Prostate gland (tissue), 2 donors: ENCODE results near the gene GTPBP2.

Experiments used
- CTCF ChIP-seq, 4 experiments: fragments of 200-600 bp in 2 of 4; fragments of 450-650 bp in 2 of 4; sonication (generic) in 2 of 4; IDR thresholded peaks; 1 replicate in 3 of 4; 2 replicates in 1 of 4; pipeline ENCODE4 v1.5.1; 2016 to 2019; ENCODE audit warnings: antibody characterized with exemption in 4 of 4, mild to moderate bottlenecking in 2 of 4, moderate library complexity in 2 of 4
- POLR2A ChIP-seq: fragments of 450-650 bp; IDR thresholded peaks from one replicate; pipeline ENCODE4 v1.6.1; 2016; ENCODE audit warnings: antibody characterized with exemption, mild to moderate bottlenecking
- POLR2AphosphoS5 ChIP-seq: sonication (generic); formaldehyde crosslinking; IDR thresholded peaks from one replicate; pipeline ENCODE4 v1.6.1; 2017; ENCODE audit warnings: antibody characterized with exemption

GRCh38 chr6:43678341-43678740 lies 49.3 kb upstream of the GTPBP2 start:
- TF ChIP-seq CTCF (IDR thresholded peaks at IDR 0.05) (no peak), POLR2AphosphoS5 (no peak), POLR2A (no peak)
